A549 (cell line): ENCODE results near the gene CENPL. TPM values are rescaled to one million over a fixed set of nuclear protein-coding genes. Genes with fewer than 3 reads are reported as not detected.

Source experiments
- ATAC-seq, 2 experiments: fragments of 200-7000 bp in 1 of 2; fragments of >200 bp in 1 of 2; cut with Nextera tagmentation in 1 of 2; cut with Tn5 transposase in 1 of 2; 3 replicates each; pipeline versions ENCODE4 v1.8.0 to v1.9.1; 2018 to 2020; ENCODE audit warnings: mild to moderate bottlenecking in 1 of 2, moderate library complexity in 1 of 2
- CTCF ChIA-PET: fragments of 300-600 bp; sonication (Branson Sonifier 250); formaldehyde crosslinking; extraction: SDS; loops from one replicate; lab custom pipeline; 2021; ENCODE audit warnings: antibody characterized with exemption, inconsistent platforms; lab: Yijun Ruan, JAX
- POLR2A ChIA-PET: fragments of 350-600 bp; formaldehyde crosslinking; extraction: SDS; loops from one replicate; lab custom pipeline; 2021; ENCODE audit warnings: antibody characterized with exemption, inconsistent platforms; lab: Yijun Ruan, JAX
- DNase-seq, 2 experiments: peaks; one replicate each; pipeline versions ENCODE4 v3.0.0 to v3.0.0-alpha.2; 2011 to 2016; ENCODE audit warnings: low read depth in 1 of 2, low spot score in 1 of 2
- FAIRE-seq: peaks from 2 replicates; lab custom pipeline; 2011; peaks lifted over from hg19 to GRCh38; lab: Jason Lieb, UNC
- H3K27ac ChIP-seq, 2 experiments: fragments of >200 bp; sonication (Bioruptor Twin); formaldehyde crosslinking; 3 replicates each; pipeline ENCODE4 v1.5.1; 2016 to 2017
- H3K4me1 ChIP-seq: fragments of >200 bp; sonication (Bioruptor Twin); formaldehyde crosslinking; 3 replicates; pipeline ENCODE4 v1.6.1; 2016
- H3K4me2 ChIP-seq: fragments of >200 bp; sonication (Bioruptor Twin); formaldehyde crosslinking; 3 replicates; pipeline ENCODE4 v1.6.1; 2016
- H3K4me3 ChIP-seq: fragments of >200 bp; sonication (Bioruptor Twin); formaldehyde crosslinking; 3 replicates; pipeline ENCODE4 v1.5.1; 2016
- H3K9me3 ChIP-seq: fragments of >200 bp; sonication (Bioruptor Twin); formaldehyde crosslinking; 3 replicates; pipeline ENCODE4 v1.6.1; 2016
- CBX8 ChIP-seq: fragments of 200-600 bp; sonication (generic); IDR thresholded peaks from 2 replicates; pipeline ENCODE4 v1.6.1; 2016
- CEBPB ChIP-seq, 2 experiments: fragments of >200 bp in 1 of 2; sonication (Bioruptor Twin) in 1 of 2; formaldehyde crosslinking in 1 of 2; IDR thresholded peaks; 2 replicates each; pipeline ENCODE4 v1.6.1; 2012 to 2016
- EP300 ChIP-seq, 2 experiments: fragments of >200 bp; sonication (Bioruptor Twin); formaldehyde crosslinking; IDR thresholded peaks; 2 replicates in 1 of 2; 3 replicates in 1 of 2; pipeline ENCODE4 v1.6.1; 2016 to 2017
- ESRRA ChIP-seq: fragments of 150-350 bp; IDR thresholded peaks from 2 replicates; pipeline ENCODE4 v1.6.1; 2014; ENCODE audit warnings: mild to moderate bottlenecking, low read length, borderline replicate concordance
- FOSL2 ChIP-seq, 2 experiments: fragments of 450-650 bp in 1 of 2; fragments of >200 bp in 1 of 2; sonication (Bioruptor Twin) in 1 of 2; formaldehyde crosslinking; IDR thresholded peaks; 2 replicates each; pipeline versions ENCODE4 v1.5.0 to v1.6.1; 2016 to 2020; ENCODE audit warnings: mild to moderate bottlenecking in 1 of 2, moderate library complexity in 1 of 2
- FOXS1 ChIP-seq: fragments of 250-450 bp; sonication (Bioruptor Pico); IDR thresholded peaks from 2 replicates; pipeline ENCODE4 v1.5.0; 2020; ENCODE audit warnings: mild to moderate bottlenecking, moderate library complexity
- HOXB13 ChIP-seq: fragments of 250-450 bp; sonication (Bioruptor Pico); IDR thresholded peaks from 2 replicates; pipeline ENCODE4 v1.5.0; 2020; ENCODE audit warnings: low read depth, mild to moderate bottlenecking, moderate library complexity
- KDM5A ChIP-seq: fragments of 200-600 bp; sonication (generic); IDR thresholded peaks from 2 replicates; pipeline ENCODE4 v1.6.1; 2016; ENCODE audit warnings: antibody characterized with exemption, mild to moderate bottlenecking
- MAFK ChIP-seq: fragments of 450-650 bp; IDR thresholded peaks from 2 replicates; pipeline ENCODE4 v1.6.1; 2014; ENCODE audit not compliant: partially characterized antibody
- RCOR1 ChIP-seq: fragments of 150-350 bp; IDR thresholded peaks from 2 replicates; pipeline ENCODE4 v1.6.1; 2014; ENCODE audit warnings: antibody characterized with exemption, low read length, low read depth
- ZNF302 ChIP-seq: fragments of 250-450 bp; sonication (Bioruptor Pico); IDR thresholded peaks from 2 replicates; pipeline ENCODE4 v1.9.0; 2021; ENCODE audit warnings: inconsistent platforms, mild to moderate bottlenecking, moderate library complexity
- WGBS: methylation state at CpG from one replicate; pipeline ENCODE4 v1.1.6; 2017; ENCODE audit errors: missing lambda C conversion rate; 5-methylcytosine and 5-hydroxymethylcytosine counted together
- polyA plus RNA-seq, 4 experiments: library from polyadenylated mRNA; depleted of rRNA in 3 of 4; stranded (reverse); fragments of >200 nt; fragmentation: RNase III in 1 of 4; extraction: RNeasy Plus Mini Kit Qiagen cat#74134 plus additional on column Dnase treatment in 1 of 4; gene quantifications; 2 replicates in 3 of 4; 3 replicates in 1 of 4; pipeline ENCODE4 v1.2.3, GENCODE V29; 2011 to 2017
- TF ChIP-seq, protein P1 (sequence below): fragments of 450-650 bp; IDR thresholded peaks from 2 replicates; pipeline ENCODE4 v1.6.1; 2014; ENCODE audit warnings: antibody characterized with exemption
- TF ChIP-seq, protein P2 (sequence below): IDR thresholded peaks from 2 replicates; pipeline ENCODE4 v1.6.1; 2012
- TF ChIP-seq, protein P3 (sequence below): fragments of >200 bp; sonication (Bioruptor Twin); formaldehyde crosslinking; IDR thresholded peaks from 3 replicates; pipeline ENCODE4 v1.6.1; 2016
- TF ChIP-seq, protein P4 (sequence below): fragments of 150-350 bp; IDR thresholded peaks from 2 replicates; pipeline ENCODE4 v1.6.1; 2014; ENCODE audit warnings: low read depth, mild to moderate bottlenecking, low read length
- TF ChIP-seq, protein P5 (sequence below): IDR thresholded peaks from 2 replicates; pipeline ENCODE4 v1.6.1; 2012; ENCODE audit warnings: low read depth, borderline replicate concordance

Gene CENPL
- polyA plus RNA-seq, 2 of the 4 experiments (the other 2 are of a cell fraction) = 10.8 to 20.2 TPM

DNA sequence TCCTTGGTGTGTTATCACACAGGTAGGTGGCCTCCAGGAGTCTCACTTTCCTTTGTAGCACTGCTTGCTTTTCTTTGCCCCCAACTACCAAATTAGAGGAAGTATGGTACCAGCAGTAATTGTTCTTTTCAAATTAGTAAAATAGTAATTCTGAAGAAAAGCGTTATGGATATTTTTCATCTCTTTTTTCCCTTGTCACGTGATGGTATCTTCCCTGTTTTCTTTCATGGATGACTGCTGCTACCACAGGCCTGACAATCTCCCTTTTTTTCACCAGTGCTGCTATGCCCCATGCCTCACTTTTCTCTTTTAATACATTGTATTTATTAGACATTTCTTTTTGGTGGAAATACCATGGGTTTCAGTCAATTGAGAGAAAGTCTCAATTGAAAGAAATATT, 46.8 kb upstream of the CENPL start:
- TF ChIP-seq KDM5A (no peak), RCOR1 (no peak), MAFK (no peak), ZNF302 (CRISPR knock-in tag) (no peak), CEBPB (IDR thresholded peaks at IDR 0.05) (no peak), EP300 (IDR thresholded peaks at IDR 0.05) (no peak), HOXB13 (CRISPR knock-in tag) (no peak), CBX8 (no peak)
- TF ChIP-seq, protein P1, sequence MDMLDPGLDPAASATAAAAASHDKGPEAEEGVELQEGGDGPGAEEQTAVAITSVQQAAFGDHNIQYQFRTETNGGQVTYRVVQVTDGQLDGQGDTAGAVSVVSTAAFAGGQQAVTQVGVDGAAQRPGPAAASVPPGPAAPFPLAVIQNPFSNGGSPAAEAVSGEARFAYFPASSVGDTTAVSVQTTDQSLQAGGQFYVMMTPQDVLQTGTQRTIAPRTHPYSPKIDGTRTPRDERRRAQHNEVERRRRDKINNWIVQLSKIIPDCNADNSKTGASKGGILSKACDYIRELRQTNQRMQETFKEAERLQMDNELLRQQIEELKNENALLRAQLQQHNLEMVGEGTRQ = no peak
- Histone ChIP-seq H3K4me2 (no peak overlapping the region), H3K27ac (no peak overlapping the region), H3K9me3 (no peaks in the 10 kb centered on the region), H3K4me3 (no peak overlapping the region), H3K4me1 (peaks cover 9% of the 10 kb centered on the region)
- DNase-seq (no peak), ATAC-seq (no peak), FAIRE-seq (no peak)
- ChIA-PET CTCF (no interaction called here), POLR2A (no interaction called here)
- WGBS = 86% methylated on average over 2 of the region's 2 CpGs

DNA sequence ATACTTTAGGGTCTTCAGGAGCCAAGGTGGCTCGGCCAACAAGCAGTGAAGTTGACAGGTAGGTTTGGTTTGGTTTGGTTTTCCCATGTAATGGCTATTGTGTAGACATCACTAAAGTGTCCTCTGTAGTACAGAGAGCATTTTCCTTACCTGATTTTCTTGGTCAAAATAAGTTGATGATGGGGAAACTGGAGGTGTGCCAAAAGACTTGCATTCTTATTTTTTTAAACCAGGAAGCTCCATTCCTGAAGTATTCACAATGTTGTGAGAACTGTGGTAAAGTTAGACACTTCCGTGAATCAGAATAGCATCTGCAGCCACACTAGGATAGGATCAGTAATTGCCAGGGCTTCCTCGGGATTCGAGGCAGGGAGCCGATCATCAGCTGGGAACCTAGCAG, 46.4 kb upstream of the CENPL start:
- 94% methylated on average over 5 of the region's 5 CpGs for WGBS
- Histone ChIP-seq H3K4me1 (peaks cover 9% of the 10 kb centered on the region), H3K9me3 (no peaks in the 10 kb centered on the region), H3K4me2 (no peak overlapping the region), H3K4me3 (no peak overlapping the region), H3K27ac (no peak overlapping the region)
- CTCF ChIA-PET = interaction anchor here (2.6 kb wide), 1 partner anchor 43 kb away, joined by 14 read pairs; no protein-coding TSS in a partner anchor
- no peak for DNase-seq
- POLR2A ChIA-PET = no interaction called here
- TF ChIP-seq, protein P2, sequence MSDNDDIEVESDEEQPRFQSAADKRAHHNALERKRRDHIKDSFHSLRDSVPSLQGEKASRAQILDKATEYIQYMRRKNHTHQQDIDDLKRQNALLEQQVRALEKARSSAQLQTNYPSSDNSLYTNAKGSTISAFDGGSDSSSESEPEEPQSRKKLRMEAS = no peak
- TF ChIP-seq FOSL2 (IDR thresholded peaks at IDR 0.05) (no peak), FOSL2 (CRISPR knock-in tag; IDR thresholded peaks at IDR 0.05) (no peak), HOXB13 (CRISPR knock-in tag) (no peak), RCOR1 (no peak), ESRRA (no peak), FOXS1 (CRISPR knock-in tag) (no peak)
- TF ChIP-seq, protein P3, sequence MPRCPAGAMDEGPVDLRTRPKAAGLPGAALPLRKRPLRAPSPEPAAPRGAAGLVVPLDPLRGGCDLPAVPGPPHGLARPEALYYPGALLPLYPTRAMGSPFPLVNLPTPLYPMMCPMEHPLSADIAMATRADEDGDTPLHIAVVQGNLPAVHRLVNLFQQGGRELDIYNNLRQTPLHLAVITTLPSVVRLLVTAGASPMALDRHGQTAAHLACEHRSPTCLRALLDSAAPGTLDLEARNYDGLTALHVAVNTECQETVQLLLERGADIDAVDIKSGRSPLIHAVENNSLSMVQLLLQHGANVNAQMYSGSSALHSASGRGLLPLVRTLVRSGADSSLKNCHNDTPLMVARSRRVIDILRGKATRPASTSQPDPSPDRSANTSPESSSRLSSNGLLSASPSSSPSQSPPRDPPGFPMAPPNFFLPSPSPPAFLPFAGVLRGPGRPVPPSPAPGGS = no peak
- TF ChIP-seq, protein P4, sequence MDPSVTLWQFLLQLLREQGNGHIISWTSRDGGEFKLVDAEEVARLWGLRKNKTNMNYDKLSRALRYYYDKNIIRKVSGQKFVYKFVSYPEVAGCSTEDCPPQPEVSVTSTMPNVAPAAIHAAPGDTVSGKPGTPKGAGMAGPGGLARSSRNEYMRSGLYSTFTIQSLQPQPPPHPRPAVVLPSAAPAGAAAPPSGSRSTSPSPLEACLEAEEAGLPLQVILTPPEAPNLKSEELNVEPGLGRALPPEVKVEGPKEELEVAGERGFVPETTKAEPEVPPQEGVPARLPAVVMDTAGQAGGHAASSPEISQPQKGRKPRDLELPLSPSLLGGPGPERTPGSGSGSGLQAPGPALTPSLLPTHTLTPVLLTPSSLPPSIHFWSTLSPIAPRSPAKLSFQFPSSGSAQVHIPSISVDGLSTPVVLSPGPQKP = no peak
- no peak for FAIRE-seq
- no peak for ATAC-seq

DNA sequence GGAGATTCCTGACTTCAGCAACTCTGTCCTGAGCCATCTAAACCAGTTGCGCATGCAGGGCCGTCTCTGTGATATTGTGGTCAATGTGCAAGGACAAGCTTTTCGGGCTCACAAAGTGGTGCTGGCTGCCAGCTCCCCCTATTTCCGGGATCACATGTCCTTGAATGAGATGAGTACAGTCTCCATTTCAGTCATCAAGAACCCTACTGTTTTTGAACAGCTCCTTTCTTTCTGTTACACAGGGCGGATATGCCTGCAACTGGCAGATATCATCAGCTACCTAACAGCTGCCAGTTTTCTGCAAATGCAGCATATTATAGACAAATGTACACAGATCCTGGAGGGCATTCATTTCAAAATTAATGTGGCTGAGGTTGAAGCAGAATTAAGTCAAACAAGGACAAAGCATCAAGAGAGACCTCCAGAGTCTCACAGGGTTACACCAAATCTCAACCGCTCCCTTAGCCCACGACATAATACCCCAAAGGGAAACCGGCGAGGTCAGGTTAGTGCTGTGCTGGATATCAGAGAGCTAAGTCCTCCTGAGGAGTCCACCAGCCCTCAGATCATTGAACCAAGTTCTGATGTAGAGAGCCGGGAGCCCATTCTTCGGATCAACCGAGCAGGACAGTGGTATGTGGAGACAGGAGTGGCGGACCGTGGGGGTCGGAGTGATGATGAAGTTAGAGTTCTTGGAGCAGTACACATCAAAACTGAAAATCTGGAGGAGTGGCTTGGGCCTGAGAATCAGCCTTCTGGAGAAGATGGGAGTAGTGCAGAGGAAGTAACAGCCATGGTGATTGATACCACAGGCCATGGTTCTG, 45.8 kb upstream of the CENPL start:
- peaks cover 7% of the 10 kb centered on the region for H3K4me1 ChIP-seq
- TF ChIP-seq MAFK = peak; percentile 38
- TF ChIP-seq, protein P5, sequence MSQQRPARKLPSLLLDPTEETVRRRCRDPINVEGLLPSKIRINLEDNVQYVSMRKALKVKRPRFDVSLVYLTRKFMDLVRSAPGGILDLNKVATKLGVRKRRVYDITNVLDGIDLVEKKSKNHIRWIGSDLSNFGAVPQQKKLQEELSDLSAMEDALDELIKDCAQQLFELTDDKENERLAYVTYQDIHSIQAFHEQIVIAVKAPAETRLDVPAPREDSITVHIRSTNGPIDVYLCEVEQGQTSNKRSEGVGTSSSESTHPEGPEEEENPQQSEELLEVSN = no peak
- TF ChIP-seq, all 56 proteins: peak for 1
- no peak overlapping the region for H3K4me3 ChIP-seq
- no peak for FAIRE-seq
- 93% methylated on average over 15 of the region's 15 CpGs for WGBS
- ATAC-seq = no peak
- H3K9me3 ChIP-seq = no peaks in the 10 kb centered on the region
- POLR2A ChIA-PET = no interaction called here
- CTCF ChIA-PET = interaction anchor here (0.6 to 2.6 kb wide), 4 partner anchors 8 to 479 kb away, joined by 3 to 14 read pairs (median 4); no protein-coding TSS in a partner anchor
- no peak overlapping the region for H3K4me2 ChIP-seq
- DNase-seq = no peak
- no peak overlapping the region for H3K27ac ChIP-seq
